ENCODE measurements around the gene SRRM3.
"Not testable (repeated sequence)": the region's sequence is repeated elsewhere in the genome, so short reads cannot be mapped to it uniquely, and the experiment has no call there.

The SRRM3 gene

DNA sequence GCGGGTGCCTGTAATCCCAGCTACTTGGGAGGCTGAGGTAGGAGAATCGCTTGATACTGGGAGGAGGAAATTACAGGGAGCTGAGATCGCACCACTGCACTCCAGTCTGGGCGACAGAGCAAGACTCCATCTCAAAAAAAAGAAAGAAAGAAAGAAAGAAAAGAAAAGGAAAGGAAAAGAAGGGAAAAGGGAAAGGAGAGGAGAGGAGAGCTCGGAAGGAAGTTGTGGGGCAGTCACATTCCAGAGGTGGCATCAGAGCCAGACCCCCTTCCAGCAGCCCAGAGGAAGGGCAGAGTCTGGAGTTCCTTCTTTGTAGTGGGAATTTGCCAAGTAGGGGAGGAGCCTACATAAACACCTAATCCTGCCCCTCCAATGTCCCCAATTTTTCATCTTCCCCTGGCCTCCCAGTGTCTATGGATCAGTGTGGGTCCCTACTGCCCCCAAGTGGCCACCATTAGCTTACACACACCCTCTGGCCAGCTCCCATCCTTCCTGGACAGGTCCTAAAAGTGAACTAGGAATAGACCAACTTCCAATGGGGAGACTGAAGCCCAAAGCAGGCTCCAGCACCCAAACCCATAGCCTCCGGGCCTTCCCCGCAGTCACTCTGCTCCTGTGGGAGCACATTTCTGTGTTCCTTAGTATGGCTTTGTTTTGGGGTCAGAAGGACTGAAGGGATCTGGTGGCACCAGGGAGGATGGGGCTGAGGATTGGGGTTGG lies 61.1 kb downstream of the SRRM3 start:
- no peak for DNase-seq (ENCODE audit: low read depth)

DNA sequence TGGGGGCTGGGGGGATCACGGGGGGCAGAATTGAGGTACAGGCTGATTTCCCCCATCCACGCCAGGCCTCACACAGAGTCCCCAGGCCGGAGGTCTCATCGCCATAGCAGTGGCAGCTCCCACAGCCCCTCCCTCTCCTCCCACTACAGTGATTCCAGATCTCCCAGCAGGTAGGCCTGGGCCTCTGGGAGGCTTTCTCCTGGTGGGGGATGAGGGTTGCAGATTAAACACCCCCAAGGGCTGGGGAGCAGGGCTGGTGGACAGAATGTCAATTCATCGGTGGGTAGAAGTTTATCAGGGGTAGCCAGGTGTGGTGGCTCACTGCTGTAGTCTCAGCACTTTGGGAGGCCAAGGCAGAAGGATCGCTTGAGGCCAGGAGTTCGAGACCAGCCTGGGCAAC lies 63.6 kb downstream of the SRRM3 start:
- no peak for DNase-seq (ENCODE audit: low read depth)

DNA sequence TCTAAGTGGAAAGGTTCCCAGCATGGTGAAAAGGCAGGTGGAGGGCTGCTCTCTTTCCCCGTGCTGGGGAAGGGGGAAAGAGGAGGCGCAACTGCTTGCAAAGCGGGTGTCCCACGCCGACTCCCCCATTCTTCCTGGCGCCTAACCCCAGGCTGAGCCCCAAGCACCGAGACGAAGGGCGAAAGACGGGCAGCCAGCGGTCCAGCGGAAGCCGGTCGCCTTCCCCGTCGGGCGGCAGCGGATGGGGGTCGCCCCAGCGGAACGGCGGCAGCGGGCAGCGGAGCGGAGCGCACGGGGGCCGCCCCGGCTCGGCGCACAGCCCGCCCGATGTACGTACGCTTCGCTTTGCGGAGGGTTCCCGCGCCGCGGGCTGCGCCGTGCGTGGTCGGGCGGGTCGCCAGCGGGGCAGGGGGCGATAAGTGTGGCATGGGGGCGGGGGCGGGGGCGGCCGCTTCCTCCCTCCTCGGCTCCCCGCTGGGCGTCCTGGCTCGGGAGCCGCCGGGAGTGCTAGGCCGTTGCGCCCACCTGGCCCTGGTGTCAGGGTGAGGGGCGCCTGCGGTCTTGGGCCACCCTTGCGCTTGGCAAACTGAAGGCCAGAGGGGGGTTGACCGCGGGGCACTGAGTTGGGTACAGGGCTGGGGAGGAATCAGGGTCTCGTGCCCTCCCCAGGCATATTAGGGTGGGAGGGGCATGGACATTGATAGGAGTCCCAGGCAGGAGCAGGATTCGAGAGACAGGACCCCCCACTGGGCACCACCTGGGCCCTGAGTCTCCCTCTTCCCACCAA lies 65.6 kb downstream of the SRRM3 start:
- DNase-seq (ENCODE audit: low read depth), result no peak

DNA sequence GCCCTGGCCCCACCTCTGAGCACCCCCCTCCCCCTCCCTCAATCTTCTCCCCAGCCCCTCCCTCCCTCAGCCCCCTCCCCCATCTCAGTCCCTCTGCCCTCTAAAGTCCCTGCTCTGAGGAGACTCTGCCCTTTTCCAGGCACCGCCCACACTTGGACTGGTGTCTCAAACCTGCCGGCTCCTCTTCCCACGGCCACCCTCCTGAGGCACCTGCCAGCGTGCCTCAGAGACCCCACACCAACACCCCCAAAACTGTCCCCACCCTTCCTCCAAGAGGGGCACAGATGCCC lies 66.1 kb downstream of the SRRM3 start:
- DNase-seq (ENCODE audit: low read depth), result no peak

DNA sequence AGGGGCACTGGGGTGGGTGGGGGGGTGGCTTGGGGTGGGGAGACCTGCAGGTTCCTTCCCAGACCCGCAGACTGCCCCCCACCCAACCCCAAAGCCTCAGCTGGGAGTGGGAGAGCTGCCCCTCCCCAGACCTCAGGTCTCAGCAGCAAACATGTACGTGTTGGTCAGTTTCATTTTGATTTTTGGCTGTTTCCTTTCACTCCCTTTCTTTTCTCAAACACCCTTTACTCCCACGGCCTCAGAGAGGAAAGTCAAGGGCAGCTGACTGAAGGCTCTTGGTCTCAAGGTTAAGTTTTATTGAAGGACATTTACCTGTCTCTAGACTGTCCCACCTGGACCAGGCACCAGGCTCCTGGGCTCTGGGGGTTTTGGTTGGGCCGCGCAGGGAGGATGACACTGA lies 66.7 kb downstream of the SRRM3 start:
- no peak for DNase-seq (ENCODE audit: low read depth)

DNA sequence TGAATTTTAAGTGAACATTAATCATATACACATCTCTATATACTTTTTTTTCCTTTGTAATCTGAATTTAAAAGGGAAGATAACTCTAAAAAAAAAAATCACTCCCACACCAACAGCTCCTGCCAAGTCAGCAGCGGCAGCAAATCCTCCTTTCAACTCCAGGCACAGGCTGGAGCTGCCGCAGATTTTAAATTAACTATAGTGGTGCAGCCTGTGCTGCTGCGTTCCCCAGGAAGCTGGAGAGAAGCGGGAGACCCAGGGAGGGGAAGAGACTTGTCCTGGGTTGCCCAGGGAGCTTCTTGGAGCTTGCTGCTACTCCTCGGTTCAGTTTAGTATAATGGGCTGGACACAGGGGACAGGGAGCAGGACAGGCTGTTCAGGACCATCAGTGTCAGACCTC lies 68.2 kb downstream of the SRRM3 start:
- no peak for DNase-seq (ENCODE audit: low read depth)

DNA sequence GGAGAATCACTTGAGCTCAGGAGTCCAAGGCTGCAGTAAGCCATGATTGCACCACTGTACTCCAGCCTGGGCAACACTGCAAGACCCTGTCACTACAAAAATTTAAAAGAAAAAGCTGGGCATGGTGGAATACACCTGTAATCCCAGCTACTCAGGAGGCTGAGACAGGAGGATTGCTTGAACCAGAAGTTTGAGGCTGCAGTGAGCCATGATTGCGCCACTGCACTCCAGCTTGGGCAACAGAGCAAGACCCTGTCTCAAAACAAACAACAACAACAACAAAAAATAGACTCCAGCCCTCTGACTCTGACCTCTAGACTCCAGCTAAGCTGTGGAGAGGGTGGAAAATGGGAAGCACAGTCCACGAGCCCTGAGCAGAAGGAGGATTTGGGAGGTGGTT lies 69.7 kb downstream of the SRRM3 start:
- not testable (repeated sequence) for DNase-seq (ENCODE audit: low read depth)

DNA sequence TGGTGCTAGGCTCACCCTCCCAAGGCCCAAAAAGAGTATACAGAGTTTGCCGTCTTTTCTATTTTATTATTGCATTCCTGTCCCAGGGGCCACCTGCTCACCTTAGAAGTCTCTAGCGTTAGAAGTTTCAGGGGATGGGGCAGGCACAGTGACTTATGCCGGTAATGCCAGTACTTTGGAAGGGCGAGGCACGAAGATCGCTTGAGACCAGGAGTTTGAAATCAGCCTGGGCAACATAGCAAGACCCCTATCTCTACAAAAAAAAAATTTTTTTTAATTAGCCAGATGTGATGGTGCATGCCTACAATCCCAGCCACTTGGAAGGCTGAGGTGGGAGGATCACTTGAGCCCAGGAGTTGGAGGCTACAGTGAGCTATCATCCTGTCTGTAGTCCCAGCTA lies 70.4 kb downstream of the SRRM3 start:
- DNase-seq (ENCODE audit: low read depth), result no peak

DNA sequence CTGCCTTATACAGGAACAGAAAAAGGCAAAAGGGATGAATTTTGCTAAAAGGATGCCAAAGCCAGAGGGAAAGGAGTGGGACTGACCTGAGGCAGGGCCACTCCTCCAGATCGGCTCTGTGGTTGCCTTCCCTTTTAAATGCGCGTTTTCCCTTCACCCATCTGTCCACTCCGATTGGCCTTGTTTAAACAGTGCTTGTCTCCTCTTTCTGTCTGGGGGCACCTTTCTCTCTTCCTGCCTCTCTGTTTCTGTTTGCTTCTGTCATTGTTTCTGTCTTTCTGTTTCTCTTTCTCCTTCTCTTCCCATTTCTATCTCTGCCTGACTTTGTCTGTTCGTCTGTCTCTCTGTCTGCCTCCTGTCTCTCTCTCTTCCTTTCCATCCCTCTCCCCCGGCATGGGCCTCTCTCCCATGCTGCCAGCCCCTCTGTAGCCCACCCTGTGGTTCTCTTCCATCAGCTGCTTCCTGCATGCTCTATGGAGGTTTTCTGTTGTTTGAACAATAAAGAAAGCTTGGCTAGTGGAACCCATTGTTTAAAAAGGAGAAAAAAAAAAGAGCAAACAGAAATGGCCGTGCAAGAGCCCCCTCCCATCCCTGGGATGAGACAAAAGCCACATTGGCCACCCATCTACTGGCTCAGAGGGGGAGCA lies 71.3 kb downstream of the SRRM3 start:
- DNase-seq (ENCODE audit: low read depth), result no peak

DNA sequence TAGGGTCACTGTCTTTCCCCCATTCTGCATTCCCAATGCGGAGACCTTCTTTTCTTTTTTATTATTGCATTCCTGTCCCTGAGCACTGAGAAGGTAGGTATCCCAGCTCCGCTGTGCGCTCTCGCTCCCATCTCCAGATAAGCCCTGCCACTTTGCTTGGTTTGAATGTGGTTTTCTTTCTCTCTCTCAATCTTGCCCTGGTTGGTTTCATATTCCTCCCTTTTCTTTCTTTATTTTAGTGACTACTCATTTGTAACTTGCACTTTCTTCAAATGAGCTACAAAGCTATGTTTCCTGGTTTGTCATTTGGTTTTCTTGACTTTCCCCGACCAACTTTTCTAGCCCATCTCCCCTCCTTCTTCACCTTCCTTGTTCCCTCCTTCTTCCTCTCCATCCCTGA lies 71.8 kb downstream of the SRRM3 start:
- no peak for DNase-seq (ENCODE audit: low read depth)

DNA sequence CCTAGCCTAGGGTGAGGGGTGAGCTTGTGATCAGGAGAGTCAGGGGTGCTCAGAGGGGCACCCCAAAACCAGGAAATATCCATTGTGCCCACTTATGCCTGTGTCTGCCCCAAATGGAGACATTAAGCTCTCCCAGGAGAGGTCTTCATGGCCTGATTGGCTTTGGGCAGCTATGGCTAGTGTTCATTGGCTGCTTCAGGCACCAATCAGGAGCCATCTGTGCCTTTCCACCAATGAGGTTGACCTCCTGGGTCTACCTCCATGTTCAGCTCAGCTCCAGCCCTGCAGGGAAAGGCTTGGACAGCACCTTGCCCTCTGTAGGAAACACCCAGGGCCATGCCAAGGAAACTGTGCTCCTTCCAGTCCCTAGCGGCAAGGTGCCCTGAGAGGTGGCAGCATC lies 76.8 kb downstream of the SRRM3 start:
- DNase-seq (ENCODE audit: low read depth), result no peak

DNA sequence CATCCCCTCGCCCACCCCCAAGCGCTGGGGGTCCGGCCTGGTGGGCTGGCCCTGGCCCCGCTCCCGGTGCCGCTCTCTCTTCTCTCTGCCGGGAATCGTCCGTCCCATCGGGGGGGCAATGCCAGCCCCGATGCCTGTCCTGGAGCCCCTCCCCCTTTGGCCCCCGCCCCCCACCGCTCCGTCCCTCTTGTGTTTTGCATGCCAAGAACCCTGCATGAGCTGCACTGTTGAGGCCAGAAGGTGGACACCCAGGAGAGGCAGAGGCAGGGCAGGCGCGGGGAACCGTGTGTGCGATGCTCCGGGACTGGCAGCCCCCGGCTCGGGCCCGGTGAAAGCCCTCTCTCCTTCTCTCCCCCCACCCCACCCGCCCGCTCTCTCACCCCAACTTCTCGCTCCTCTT lies 78.7 kb downstream of the SRRM3 start:
- no peak for DNase-seq (ENCODE audit: low read depth)

DNA sequence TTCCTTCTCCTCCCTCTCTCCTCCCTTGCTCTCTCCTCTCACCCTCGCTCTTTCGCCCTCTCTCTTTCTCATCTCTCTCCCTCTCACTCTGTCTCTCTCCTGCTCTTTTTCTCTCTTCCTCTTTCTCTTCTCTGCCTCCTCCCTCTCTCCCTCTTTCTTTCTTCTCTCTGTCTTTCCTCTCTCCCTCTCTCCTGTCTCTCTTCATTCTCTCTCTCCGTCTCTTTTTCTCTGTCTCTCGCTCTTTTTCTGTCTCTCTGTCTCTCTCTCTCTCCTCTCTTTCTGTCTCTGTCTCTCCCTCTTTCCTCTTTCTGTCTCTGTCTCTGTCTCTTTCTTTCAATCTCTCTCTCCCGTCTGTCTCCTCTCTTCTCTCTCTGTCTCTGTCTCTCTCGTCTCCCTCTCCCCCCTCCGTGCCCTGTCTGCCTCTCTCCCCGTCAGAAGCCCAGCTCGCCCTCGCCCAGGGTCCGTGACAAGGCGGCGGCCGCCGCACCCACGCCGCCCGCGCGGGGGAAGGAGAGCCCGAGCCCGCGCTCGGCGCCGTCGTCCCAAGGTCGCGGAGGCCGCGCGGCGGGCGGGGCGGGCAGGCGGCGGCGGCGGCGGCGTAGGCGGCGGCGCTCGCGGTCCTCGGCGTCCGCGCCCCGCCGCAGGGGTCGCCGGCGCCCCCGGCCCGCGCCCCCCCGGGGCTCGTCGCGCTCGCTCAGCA lies 79.5 kb downstream of the SRRM3 start:
- no peak for DNase-seq (ENCODE audit: low read depth)

DNA sequence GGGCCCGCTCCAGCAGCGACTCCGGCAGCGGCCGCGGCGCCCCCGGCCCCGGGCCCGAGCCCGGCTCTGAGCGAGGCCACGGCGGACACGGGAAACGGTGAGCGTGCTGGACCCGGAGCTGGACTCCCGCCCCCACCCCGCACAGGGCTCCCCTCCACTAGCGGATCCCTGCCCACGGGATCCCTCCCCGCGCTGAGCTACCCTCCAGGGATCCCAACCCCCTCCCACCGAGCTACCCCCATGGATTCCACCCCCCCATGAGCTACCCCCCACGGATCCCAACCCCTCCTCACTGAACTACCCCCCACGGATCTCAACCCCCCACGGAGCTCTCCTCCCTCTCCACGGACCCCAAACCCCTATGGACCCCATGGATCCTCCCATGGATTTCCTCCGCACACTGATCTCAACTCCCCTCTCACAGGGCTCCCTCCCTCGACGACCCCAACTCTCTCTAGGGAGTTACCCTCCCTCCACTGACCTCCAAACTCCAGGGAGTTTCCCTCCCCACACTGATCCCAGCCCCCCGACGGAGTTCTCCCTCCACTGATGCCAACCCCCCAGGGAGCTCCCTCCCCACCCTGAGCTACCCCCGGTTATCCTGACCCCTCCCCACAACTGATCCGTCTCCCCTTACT lies 80.1 kb downstream of the SRRM3 start:
- DNase-seq (ENCODE audit: low read depth), result no peak

DNA sequence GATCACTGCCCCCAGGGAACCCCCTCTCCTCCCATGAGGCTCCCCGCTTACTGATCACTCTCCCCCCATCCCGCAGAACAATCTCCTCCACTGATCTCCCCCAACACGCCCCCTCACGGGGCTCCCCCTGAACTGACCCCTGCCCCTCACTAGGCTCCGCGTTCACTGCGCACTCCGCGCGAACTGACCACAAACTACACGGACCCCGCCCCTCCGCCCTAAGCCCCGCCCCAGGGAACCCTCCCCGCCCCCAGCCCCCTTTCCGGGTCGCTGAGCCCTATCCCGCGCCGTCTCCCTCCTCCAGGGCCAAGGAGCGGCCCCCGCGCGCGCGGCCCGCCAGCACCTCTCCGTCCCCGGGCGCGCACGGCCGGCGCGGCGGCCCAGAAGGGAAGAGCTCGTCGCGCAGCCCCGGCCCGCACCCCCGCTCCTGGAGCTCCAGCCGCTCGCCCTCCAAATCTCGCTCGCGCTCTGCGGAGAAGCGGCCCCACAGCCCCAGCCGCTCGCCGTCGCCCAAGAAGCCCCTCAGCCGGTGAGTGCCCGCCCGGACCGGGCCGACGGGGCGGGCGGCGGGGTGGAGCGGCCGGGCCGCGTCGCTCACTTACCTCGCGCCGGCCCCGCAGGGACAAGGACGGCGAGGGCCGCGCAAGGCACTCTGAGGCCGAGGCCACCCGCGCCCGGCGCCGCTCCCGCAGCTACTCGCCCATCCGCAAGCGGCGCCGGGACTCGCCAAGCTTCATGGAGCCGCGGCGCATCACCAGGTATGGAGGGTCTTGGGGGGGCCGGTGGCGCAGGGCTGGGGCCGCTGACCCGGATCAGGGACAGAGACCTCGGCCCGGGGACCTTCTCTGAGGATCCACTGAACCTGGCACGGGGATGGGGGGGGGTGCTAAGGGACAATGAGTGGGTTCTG lies 80.9 kb downstream of the SRRM3 start:
- no peak for DNase-seq (ENCODE audit: low read depth)

DNA sequence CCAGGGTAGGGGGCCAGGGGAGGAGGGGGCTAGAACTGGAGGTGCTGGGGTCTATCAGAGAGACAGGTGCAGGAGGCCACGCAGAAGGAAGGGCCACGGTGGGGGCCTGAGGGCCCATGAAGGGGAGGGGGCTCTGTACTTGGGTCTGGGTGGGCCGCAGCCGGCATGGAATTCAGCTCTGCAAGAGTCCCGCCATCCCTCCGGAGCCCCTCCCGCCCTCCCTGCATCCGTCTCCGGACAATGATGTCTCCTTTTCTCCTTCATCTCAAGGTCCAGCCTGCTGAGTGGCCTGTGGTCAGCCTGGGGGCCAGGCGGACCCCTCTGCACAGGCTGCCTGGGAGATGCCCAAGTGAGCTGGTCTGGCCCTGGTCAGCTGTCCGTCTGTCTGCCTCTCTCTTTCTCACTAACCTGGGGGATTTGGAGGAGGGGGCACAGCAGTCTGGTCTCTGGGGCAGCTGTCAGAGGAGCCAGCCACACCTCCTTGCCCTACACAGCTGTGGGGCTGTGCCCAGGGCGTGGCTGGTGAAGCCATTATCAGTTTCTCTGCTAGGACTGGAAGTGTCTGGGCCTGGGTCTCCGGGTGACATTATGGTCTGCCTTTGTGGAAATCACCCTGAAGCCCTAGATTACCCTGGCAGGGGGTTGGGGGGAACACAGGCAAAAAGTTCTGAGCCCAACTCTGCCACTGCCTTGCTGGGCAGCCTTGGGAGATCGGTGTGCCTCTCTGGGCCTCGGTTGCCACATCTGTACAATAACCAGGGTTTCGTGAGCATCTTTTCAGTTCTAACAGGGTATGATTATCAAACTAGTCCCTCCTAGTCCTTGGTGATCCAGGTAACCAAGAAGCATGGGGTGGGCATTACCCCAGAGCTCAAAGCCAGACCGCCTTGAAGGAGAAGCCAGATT lies 81.8 kb downstream of the SRRM3 start:
- no peak for DNase-seq (ENCODE audit: low read depth)

DNA sequence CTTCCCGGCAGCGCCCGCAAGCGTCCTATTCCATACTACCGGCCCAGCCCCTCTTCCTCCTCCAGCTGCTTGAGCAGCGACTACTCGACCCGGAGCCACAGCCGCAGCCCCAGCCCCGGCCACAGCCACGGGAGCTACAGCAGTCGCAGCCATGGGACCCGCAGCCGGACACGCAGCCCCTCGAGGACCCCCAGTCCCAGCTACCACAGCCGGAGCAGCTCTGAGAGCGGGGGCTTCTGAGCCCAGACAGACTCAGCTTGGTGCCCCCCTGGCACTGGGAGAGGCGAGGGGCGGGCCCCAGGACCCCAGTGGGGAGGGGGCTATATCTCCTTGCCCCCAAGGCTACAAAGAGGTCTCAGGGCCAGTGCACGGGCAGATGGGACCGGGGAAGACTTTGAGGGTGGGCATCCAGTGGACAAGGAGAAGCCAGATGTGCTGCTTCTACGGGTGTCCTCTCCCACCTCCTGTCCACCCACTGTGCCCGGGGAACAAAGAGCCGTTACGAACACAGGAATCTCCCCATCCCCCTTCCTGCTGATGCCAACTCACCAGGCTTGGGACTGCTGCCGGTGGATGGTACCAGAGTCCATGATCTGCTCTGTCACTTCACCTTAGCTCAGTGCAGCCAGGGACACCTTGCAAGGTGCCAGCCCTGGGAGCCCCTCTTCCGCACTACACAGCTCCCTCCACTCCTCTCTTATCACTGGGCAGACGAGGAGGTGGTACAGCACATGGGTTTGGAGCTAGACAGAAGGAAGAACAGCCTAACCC lies 84.1 kb downstream of the SRRM3 start:
- no peak for DNase-seq (ENCODE audit: low read depth)

DNA sequence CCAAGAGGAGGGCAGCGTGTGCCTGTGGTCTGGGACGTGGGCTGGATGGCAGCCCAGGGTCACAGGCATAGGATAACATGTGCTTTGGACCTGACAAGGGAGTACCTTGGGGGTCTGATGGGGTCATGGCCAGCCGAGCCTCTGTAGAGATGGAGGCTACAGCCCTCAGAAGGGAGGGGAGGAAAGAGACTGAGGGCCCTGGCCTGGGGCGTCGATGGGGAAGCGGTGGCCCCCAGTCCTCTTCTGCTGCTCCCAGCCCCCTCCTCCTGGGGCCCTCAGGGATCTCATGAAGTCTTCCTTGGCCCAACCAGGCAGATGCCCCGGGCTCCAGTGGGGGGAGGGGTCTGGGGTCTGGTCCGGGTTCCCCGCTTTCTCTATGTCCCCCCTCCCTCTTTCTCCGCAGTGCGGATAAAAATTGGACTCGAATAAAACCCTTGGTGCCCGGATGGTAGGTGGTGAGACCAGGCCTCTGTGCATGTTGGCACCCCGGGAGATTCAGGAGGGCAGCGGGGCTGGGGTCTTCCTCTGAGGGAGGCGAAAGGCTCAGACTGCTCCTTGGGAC lies 85.2 kb downstream of the SRRM3 start:
- DNase-seq (ENCODE audit: low read depth), result no peak

DNA sequence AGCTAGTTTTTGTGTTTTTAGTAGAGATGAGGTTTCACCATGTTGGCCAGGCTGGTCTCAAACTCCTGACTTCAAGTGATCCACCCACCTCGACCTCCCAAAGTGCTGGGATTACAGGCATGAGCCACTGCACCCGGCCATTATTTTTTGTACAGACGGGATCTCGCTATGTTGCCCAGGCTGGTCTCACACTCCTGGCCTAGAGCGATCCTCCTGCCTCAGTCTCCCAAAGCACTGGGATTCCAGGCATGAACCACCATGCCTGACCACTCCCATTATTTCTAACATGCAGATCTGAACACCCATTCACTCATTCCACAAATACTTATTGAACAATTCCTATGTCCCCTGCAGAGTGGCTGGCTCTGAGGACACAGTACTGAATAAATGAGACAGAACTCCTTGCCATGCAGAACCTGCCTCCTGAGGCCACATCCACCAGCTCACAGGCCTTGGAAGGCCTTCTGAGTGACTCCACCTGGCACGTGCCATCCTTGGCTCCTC lies 89.2 kb downstream of the SRRM3 start:
- not testable (repeated sequence) for DNase-seq (ENCODE audit: low read depth)

Data from activated T-helper 1 cell treated with Interleukin-2 at 50 U/mL for 16 hours (primary cell).